ENCODE measurements around the gene PCYT1A. TPM values are rescaled to one million over a fixed set of nuclear protein-coding genes. Genes with fewer than 3 reads are reported as not detected.

Gene PCYT1A
- total RNA-seq, 3 donors from 2014 or later, result 55.9 to 92.0 (median 56.4) TPM

DNA sequence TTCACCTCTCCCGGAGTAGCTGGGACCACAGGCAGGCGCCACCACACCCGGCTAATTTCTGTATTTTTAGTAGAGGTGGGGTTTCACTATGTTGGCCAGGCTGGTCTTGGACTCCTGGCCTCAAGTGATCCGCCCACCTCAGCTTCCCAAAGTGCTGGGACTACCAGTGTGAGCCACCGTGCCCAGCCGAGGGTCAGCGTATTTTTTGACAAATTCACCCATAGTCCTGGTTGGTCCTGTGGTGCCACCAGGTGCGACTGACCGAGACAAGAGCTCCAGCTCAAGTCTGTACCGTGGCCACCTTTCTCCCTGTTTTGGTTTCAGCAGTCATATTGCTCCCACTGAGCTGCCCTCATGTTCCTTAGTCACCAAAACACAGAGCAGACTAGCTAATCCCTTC, 62.4 kb downstream of the PCYT1A start:
- no peaks in the 10 kb centered on the region for H3K36me3 ChIP-seq
- H3K27ac ChIP-seq, result no peak overlapping the region
- no peak for DNase-seq (ENCODE audit: low spot score in 2 of 2)
- no peak overlapping the region for H3K4me3 ChIP-seq
- intact Hi-C loops (cut with DNase I; ENCODE audit: low total_unique reads), result no loop called here
- no peaks in the 10 kb centered on the region for H3K4me1 ChIP-seq
- TF ChIP-seq, protein P1, sequence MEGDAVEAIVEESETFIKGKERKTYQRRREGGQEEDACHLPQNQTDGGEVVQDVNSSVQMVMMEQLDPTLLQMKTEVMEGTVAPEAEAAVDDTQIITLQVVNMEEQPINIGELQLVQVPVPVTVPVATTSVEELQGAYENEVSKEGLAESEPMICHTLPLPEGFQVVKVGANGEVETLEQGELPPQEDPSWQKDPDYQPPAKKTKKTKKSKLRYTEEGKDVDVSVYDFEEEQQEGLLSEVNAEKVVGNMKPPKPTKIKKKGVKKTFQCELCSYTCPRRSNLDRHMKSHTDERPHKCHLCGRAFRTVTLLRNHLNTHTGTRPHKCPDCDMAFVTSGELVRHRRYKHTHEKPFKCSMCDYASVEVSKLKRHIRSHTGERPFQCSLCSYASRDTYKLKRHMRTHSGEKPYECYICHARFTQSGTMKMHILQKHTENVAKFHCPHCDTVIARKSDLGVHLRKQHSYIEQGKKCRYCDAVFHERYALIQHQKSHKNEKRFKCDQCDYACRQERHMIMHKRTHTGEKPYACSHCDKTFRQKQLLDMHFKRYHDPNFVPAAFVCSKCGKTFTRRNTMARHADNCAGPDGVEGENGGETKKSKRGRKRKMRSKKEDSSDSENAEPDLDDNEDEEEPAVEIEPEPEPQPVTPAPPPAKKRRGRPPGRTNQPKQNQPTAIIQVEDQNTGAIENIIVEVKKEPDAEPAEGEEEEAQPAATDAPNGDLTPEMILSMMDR (IDR thresholded peaks at IDR 0.05), result no peak
- TF ChIP-seq POLR2AphosphoS5 (IDR thresholded peaks at IDR 0.05), result no peak
- TF ChIP-seq POLR2A (IDR thresholded peaks at IDR 0.05), result no peak
- H3K27me3 ChIP-seq, result no peaks in the 10 kb centered on the region
- no peaks in the 10 kb centered on the region for H3K9me3 ChIP-seq

DNA sequence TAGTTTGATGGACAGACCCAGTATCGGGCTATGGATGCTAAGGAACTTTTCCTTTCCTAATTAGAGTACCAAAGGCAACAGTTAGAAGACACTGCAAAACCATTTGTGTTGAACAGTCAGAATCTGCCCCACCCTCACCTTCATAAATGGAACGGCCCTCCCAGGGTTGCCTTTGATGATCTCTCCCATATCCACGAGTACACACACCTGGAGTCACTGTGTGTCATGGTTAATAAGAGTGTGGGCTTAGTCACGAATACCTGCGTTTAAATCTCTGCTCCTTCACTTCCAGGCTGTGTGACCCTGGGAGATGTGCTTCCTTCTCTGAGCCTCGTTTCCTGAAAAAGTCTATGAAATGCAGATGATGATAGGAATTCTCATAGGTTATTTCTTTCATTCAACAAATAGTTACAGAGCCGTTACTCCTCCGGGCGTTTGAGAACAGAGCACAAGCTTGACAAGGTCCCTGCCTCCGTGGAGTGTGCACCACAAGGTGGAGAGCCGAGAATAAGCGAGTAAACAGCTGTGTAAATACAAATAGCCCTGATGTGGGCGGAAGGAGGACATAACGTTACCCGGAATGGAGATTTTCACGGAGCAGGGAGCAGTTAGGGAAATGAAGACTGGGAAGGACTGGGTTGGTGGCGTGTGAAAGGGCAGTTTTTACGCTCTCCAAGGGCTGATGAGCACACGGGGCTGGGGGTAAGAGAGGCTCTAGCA, 64.5 kb downstream of the PCYT1A start:
- Histone ChIP-seq H3K4me3 (no peak overlapping the region), H3K27me3 (no peaks in the 10 kb centered on the region), H3K9me3 (no peaks in the 10 kb centered on the region), H3K36me3 (no peaks in the 10 kb centered on the region), H3K27ac (no peak overlapping the region), H3K4me1 (no peaks in the 10 kb centered on the region)
- no peak for TF ChIP-seq POLR2A (IDR thresholded peaks at IDR 0.05)
- TF ChIP-seq, protein P1 (IDR thresholded peaks at IDR 0.05), result no peak
- no peak for TF ChIP-seq POLR2AphosphoS5 (IDR thresholded peaks at IDR 0.05)
- no peak for DNase-seq (ENCODE audit: low spot score in 2 of 2)
- intact Hi-C loops (cut with DNase I; ENCODE audit: low total_unique reads), result no loop called here

DNA sequence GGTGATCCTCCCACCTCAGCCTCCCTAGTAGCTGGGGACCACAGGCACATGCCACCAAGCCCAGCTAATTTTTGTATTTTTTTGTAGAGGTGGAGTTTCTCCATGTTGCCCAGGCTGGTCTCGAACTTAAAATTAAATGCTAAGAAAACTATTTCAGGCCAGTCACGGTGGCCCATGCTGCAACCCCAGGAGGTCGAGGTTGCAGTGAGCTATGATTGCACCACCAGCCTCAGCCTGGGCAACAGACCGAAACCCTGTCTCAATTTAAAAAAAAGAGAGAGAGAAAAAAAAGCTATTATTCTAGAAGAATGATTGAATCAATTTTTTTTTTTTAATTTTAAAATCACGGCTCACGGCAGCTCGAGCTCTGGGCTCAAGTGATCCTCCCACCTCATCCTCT, 66.5 kb downstream of the PCYT1A start:
- Histone ChIP-seq H3K4me3 (no peak overlapping the region), H3K4me1 (no peaks in the 10 kb centered on the region), H3K27me3 (no peaks in the 10 kb centered on the region), H3K27ac (no peak overlapping the region), H3K9me3 (no peaks in the 10 kb centered on the region), H3K36me3 (no peaks in the 10 kb centered on the region)
- TF ChIP-seq POLR2A (IDR thresholded peaks at IDR 0.05) (no peak), POLR2AphosphoS5 (IDR thresholded peaks at IDR 0.05) (no peak)
- TF ChIP-seq, protein P1 (IDR thresholded peaks at IDR 0.05), result no peak
- DNase-seq (ENCODE audit: low spot score in 2 of 2), result no peak
- intact Hi-C loops (cut with DNase I; ENCODE audit: low total_unique reads), result no loop called here

DNA sequence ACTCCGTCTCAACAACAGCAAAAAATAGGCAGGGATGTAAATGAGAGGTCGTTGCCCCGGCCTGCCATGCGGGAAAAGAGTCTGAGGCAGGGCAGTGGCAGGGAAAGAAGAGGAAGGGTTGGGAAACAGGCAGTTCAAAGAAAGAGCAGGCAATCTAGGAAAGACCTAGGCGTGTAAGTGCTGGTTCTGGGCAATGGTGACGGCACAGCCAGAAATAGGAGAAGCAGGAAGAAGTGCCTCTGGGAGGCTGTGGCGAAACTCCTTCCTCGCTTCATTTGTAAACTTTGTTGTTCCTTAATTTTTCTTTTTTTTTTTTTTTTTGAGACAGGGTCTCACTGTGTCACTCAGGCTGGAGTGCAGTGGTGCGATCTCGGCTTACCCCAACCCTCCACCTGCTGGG, 66.9 kb downstream of the PCYT1A start:
- intact Hi-C loops (cut with DNase I; ENCODE audit: low total_unique reads), result no loop called here
- H3K4me1 ChIP-seq, result no peaks in the 10 kb centered on the region
- no peak overlapping the region for H3K4me3 ChIP-seq
- TF ChIP-seq, protein P1 (IDR thresholded peaks at IDR 0.05), result no peak
- H3K9me3 ChIP-seq, result no peaks in the 10 kb centered on the region
- no peak overlapping the region for H3K27ac ChIP-seq
- no peaks in the 10 kb centered on the region for H3K27me3 ChIP-seq
- no peaks in the 10 kb centered on the region for H3K36me3 ChIP-seq
- no peak for DNase-seq (ENCODE audit: low spot score in 2 of 2)

DNA sequence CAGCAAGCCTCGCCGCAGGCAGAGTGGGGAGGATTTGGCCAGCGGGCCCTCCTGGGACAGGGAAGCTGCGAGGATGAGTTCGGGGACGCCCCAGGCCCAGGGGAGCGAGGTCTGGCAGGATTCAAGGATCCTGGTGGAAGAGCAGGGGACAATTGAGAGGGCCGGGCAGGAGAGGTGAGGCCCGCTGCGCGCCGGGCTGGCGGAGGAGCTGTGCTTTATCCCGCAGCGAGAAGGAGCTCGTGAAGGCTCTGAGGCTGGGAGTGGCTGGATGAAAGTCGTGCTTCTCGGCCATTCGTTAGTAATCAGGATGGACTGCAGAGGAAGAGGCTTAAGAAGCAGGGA, 67.6 kb downstream of the PCYT1A start:
- Histone ChIP-seq H3K9me3 (no peaks in the 10 kb centered on the region), H3K27me3 (no peaks in the 10 kb centered on the region), H3K27ac (peak overlapping the region; percentile 55 to 56), H3K4me1 (no peaks in the 10 kb centered on the region), H3K4me3 (peak overlapping the region in 1 of 3 donors; percentile 54), H3K36me3 (no peaks in the 10 kb centered on the region)
- no peak for DNase-seq (ENCODE audit: low spot score in 2 of 2)
- TF ChIP-seq, protein P1 (IDR thresholded peaks at IDR 0.05), result no peak
- TF ChIP-seq POLR2A (IDR thresholded peaks at IDR 0.05) (no peak), POLR2AphosphoS5 (IDR thresholded peaks at IDR 0.05) (no peak)
- intact Hi-C loops (cut with DNase I; ENCODE audit: low total_unique reads), result no loop called here

All from breast epithelium (tissue), 4 donors.